ENCODE measurements around the gene PDZK1. TPM values are rescaled to one million over a fixed set of nuclear protein-coding genes. Genes with fewer than 3 reads are reported as not detected.

PDZK1 gene
- total RNA-seq, 1 donor from 2014 or later: not detected

GRCh38 chr1:145716641-145717345, 9.6 kb upstream of the PDZK1 start:
- Histone ChIP-seq H3K27ac (no peak overlapping the region), H3K27me3 (no peaks in the 10 kb centered on the region), H3K4me3 (no peak overlapping the region), H3K36me3 (no peaks in the 10 kb centered on the region), H3K9me3 (no peaks in the 10 kb centered on the region), H3K4me1 (peaks cover 3 to 7% of the 10 kb centered on the region in 2 donors)
- DNase-seq (ENCODE audit: low spot score in 2 of 2): no peak
- intact Hi-C loops (cut with DNase I): no loop called here
- TF ChIP-seq CTCF (IDR thresholded peaks at IDR 0.05): no peak

- H3K4me3 ChIP-seq: no peak overlapping the region
- no peaks in the 10 kb centered on the region for H3K9me3 ChIP-seq
- TF ChIP-seq CTCF (IDR thresholded peaks at IDR 0.05): no peak
- intact Hi-C loops (cut with DNase I): no loop called here
- no peaks in the 10 kb centered on the region for H3K27me3 ChIP-seq
- H3K27ac ChIP-seq: no peak overlapping the region
- no peaks in the 10 kb centered on the region for H3K36me3 ChIP-seq
- no peaks in the 10 kb centered on the region for H3K4me1 ChIP-seq
- DNase-seq (ENCODE audit: low spot score in 2 of 2): no peak
Measured at GRCh38 chr1:145714524-145715111, 7.5 kb upstream of the PDZK1 start.

- Histone ChIP-seq H3K27me3 (no peaks in the 10 kb centered on the region), H3K27ac (no peak overlapping the region), H3K4me1 (no peaks in the 10 kb centered on the region), H3K36me3 (no peaks in the 10 kb centered on the region), H3K9me3 (no peaks in the 10 kb centered on the region), H3K4me3 (no peak overlapping the region)
- TF ChIP-seq CTCF (IDR thresholded peaks at IDR 0.05): no peak
- DNase-seq (ENCODE audit: low spot score in 2 of 2): no peak
- intact Hi-C loops (cut with DNase I): no loop called here
Measured at GRCh38 chr1:145711213-145711651, 4.1 kb upstream of the PDZK1 start.

GRCh38 chr1:145710291-145711027, 3.3 kb upstream of the PDZK1 start:
- H3K4me1 ChIP-seq: no peaks in the 10 kb centered on the region
- TF ChIP-seq CTCF (IDR thresholded peaks at IDR 0.05): no peak
- H3K36me3 ChIP-seq: no peaks in the 10 kb centered on the region
- no peak for DNase-seq (ENCODE audit: low spot score in 2 of 2)
- H3K27ac ChIP-seq: no peak overlapping the region
- H3K9me3 ChIP-seq: no peaks in the 10 kb centered on the region
- no peaks in the 10 kb centered on the region for H3K27me3 ChIP-seq
- H3K4me3 ChIP-seq: no peak overlapping the region
- intact Hi-C loops (cut with DNase I): no loop called here

GRCh38 chr1:145708063-145708462, 895 bp upstream of the PDZK1 start:
- intact Hi-C loops (cut with DNase I): no loop called here
- Histone ChIP-seq H3K9me3 (no peaks in the 10 kb centered on the region), H3K36me3 (no peaks in the 10 kb centered on the region), H3K27me3 (no peaks in the 10 kb centered on the region), H3K4me3 (no peak overlapping the region), H3K4me1 (no peaks in the 10 kb centered on the region), H3K27ac (no peak overlapping the region)
- no peak for TF ChIP-seq CTCF (IDR thresholded peaks at IDR 0.05)
- no peak for DNase-seq (ENCODE audit: low spot score in 2 of 2)
